ENCODE data around the gene MIA. TPM values are rescaled to one million over a fixed set of nuclear protein-coding genes. Genes with fewer than 3 reads are reported as not detected.
"Not testable (repeated sequence)": the region's sequence is repeated elsewhere in the genome, so short reads cannot be mapped to it uniquely, and the experiment has no call there.

MIA gene
- not detected for total RNA-seq

GRCh38 chr19:40774916-40775631 lies at the start of gene MIA:
TSS of gene MIA (plus strand) at chr19:40775521. CDS start at chr19:40775543, 22 bp downstream.
- CTCF ChIA-PET, result interaction anchor here (0.8 kb wide), 1 partner anchor 19 kb away, joined by 3 read pairs; no protein-coding TSS in a partner anchor
- POLR2A ChIA-PET, result no interaction called here

DNA sequence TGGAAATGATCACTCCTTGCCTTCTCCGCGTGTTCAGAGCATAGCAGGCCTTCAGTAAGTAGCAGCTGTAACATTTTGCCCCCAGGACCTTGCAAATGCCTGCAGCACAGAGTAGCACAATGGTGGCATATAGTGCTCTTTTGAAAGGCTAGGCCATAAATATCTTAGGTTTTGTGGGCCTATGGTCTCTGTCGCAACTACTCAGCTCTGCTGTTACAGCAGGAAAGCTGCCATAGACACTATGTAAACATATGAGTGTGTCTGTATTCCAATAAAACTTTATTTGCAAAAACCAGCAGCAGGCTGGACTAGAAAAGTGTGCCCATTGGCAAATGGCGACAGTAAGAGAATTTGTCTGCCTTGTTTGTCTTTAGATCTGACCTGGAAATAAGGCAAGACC lies 49.0 kb upstream of the MIA start:
- ChIA-PET POLR2A (no interaction called here), CTCF (interaction anchor here (1.1 kb wide), 1 partner anchor 93 kb away, joined by 4 read pairs; no protein-coding TSS in a partner anchor)

GRCh38 chr19:40730065-40730464 lies 45.3 kb upstream of the MIA start:
- POLR2A ChIA-PET, result interaction anchor here (0.6 kb wide), 1 partner anchor 543 kb away, joined by 3 read pairs; no protein-coding TSS in a partner anchor
- CTCF ChIA-PET, result not testable (repeated sequence)

- CTCF ChIA-PET, result interaction anchor here (0.7 kb wide), 1 partner anchor 23 kb away, joined by 5 read pairs; no protein-coding TSS in a partner anchor
- POLR2A ChIA-PET, result not testable (repeated sequence)
Measured at GRCh38 chr19:40732304-40732703, 43.0 kb upstream of the MIA start.

GRCh38 chr19:40733149-40733548 lies 42.2 kb upstream of the MIA start:
- POLR2A ChIA-PET, result no interaction called here
- CTCF ChIA-PET, result interaction anchor here (1.1 kb wide), 1 partner anchor 74 kb away, joined by 3 read pairs; no protein-coding TSS in a partner anchor

- CTCF ChIA-PET, result no interaction called here
- POLR2A ChIA-PET, result no interaction called here
Measured at GRCh38 chr19:40735013-40735771, 40.1 kb upstream of the MIA start.

DNA sequence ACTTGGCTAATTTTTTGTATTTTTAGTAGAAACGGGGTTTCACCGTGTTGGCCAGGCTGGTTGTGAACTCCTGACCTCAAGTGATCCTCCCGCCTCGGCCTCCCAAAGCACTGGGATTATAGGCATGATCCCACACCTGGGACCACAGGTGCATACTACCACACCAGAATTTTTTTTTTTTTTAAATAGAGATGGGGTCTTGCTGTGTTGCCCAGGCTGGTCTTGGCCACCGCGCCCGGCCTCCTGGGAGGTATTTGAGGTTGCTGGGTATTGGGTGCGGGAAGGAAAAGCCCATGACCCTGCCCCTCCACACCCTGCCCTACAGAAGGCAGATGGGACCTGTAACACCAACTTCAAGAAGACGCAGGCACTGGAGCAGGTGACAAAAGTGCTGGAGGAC lies 38.7 kb upstream of the MIA start:
- ChIA-PET POLR2A (interaction anchor here (0.6 kb wide), 1 partner anchor 41 kb away, joined by 19 read pairs; the partner anchor contains the start of gene RAB4B), CTCF (interaction anchor here (0.8 kb wide), 1 partner anchor 322 kb away, joined by 3 read pairs; no protein-coding TSS in a partner anchor)

- POLR2A ChIA-PET, result no interaction called here
- CTCF ChIA-PET, result no interaction called here
Measured at GRCh38 chr19:40737102-40737644, 38.1 kb upstream of the MIA start.

- CTCF ChIA-PET, result no interaction called here
- POLR2A ChIA-PET, result no interaction called here
Measured at GRCh38 chr19:40739030-40739839, 36.1 kb upstream of the MIA start.

DNA sequence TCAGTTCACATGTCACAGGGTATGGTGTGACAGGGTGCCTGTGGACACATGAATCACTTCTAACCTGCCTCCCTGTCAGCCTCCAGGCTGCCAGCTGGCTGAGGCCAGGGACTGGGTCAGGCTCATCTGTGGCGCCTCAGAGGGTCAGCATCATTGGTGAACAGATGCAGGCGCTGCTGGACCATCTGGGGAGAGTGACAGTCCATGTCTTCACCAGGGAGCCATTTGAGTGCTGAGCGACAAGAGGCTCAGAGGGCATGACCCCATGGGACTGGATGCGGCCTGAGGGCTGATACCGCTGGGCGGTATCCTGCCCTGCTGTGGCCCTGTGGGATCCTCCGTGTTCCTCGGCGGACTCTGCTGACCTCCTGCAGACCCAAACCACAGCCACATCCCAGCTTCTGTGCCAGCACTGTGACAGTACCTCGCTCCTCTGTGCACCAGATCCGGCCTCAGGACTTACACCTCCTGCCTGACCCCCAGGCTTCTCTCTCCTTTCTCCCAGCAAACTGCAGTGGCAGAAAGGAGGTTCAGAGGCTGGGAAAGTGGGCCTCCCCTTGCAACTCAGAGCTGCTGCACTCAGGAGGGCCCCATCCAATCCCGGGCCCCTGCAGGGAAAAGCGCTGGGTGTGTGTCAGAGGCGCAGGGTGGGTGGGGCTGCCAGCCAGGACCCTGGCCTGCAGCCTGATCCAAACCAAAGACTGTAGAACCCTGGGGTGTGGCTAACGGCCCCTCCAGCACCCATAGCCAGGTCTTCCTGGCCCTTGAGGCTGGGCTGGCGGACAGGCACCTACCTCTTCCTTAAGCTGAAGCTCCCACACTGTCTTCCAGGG lies 35.2 kb upstream of the MIA start:
- ChIA-PET POLR2A (no interaction called here), CTCF (interaction anchor here (2.5 kb wide), 1 partner anchor 105 kb away, joined by 6 read pairs; no protein-coding TSS in a partner anchor)

- ChIA-PET CTCF (interaction anchor here (0.8 to 2.5 kb wide), 2 partner anchors 9 to 106 kb away, joined by 3 to 6 read pairs; no protein-coding TSS in a partner anchor), POLR2A (no interaction called here)
Measured at GRCh38 chr19:40740747-40741146, 34.6 kb upstream of the MIA start.

GRCh38 chr19:40741527-40742390 lies 33.6 kb upstream of the MIA start:
- ChIA-PET CTCF (interaction anchor here (0.6 to 2.5 kb wide), 4 partner anchors 8 to 447 kb away, joined by 3 to 6 read pairs (median 3); no protein-coding TSS in a partner anchor), POLR2A (interaction anchor here (0.7 kb wide), 1 partner anchor 15 kb away, joined by 4 read pairs; no protein-coding TSS in a partner anchor)

- CTCF ChIA-PET, result interaction anchor here (0.6 to 2.5 kb wide), 3 partner anchors 64 to 446 kb away, joined by 3 to 6 read pairs (median 3); no protein-coding TSS in a partner anchor
Measured at GRCh38 chr19:40742477-40742876, 32.8 kb upstream of the MIA start.

GRCh38 chr19:40742886-40743285 lies 32.4 kb upstream of the MIA start:
- CTCF ChIA-PET, result interaction anchor here (1.2 to 2.5 kb wide), 3 partner anchors 63 to 108 kb away, joined by 3 to 7 read pairs (median 6); no protein-coding TSS in a partner anchor
- POLR2A ChIA-PET, result interaction anchor here (1.1 kb wide), 1 partner anchor 26 kb away, joined by 3 read pairs; the partner anchor contains the start of genes COQ8B and ITPKC

More at GRCh38 chr19:40742477-40742876, 32.8 kb upstream of the MIA start:
- POLR2A ChIA-PET, result interaction anchor here (0.7 to 1.1 kb wide), 2 partner anchors 14 to 25 kb away, joined by 3 to 4 read pairs; partner anchors contain the start of genes COQ8B and ITPKC

DNA sequence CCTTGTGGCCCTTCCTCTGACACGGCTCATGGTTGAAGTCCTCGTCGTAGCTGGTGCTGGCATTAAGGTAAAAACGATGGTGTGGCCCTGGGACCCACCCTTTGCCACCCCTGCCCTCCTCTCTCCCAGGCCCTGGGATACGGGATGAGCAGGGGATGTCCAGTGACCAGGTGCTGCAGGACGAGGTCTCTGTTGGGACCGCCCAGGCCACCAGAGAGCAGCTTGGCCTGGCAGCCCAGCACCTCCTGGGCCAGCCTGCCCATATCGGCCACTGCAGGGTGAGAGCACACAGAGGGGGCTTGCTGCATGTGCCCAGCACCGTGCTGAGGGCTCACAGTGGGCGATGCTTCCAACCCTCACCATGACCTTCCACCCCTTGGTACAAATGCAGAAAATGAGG lies 31.4 kb upstream of the MIA start:
- ChIA-PET CTCF (interaction anchor here (0.5 to 1.9 kb wide), 5 partner anchors 9 to 125 kb away, joined by 3 to 7 read pairs (median 4); no protein-coding TSS in a partner anchor), POLR2A (no interaction called here)

- POLR2A ChIA-PET, result no interaction called here
Measured at GRCh38 chr19:40744554-40745401, 30.5 kb upstream of the MIA start.

More at GRCh38 chr19:40744554-40745401, 30.5 kb upstream of the MIA start:
- CTCF ChIA-PET, result interaction anchor here (0.9 to 1.9 kb wide), 5 partner anchors 34 to 124 kb away, joined by 3 to 7 read pairs (median 4); no protein-coding TSS in a partner anchor

Data from activated CD8-positive, alpha-beta memory T cell treated with anti-CD3 and anti-CD28 coated beads for 36 hours (primary cell).